NCI-H2171 (cell line): ENCODE results near the gene VRK3.

Source experiments
- DNase-seq: peaks from one replicate; lab custom pipeline; 2025; lab: John Stamatoyannopoulos, UW

Gene VRK3

DNA sequence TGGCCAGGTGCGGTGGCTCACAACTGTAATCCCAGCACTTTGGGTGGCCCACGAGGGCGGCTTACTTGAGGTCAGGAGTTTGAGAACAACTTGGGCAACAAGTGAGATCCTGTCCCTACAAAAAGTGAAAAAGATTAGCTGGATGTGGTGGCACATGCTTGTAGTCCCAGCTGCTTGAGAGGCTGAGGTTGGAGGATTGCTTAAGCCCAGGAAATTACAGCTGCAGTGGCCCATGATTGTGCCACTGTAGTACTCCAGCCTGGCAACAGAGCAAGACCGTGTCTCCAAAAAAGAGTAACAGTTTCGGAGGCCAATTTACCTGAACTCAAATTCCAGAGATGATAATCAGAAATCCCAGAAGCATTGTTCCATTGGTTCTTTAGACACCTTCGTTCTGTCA, 5.1 kb upstream of the VRK3 start:
- DNase-seq = no peak

DNA sequence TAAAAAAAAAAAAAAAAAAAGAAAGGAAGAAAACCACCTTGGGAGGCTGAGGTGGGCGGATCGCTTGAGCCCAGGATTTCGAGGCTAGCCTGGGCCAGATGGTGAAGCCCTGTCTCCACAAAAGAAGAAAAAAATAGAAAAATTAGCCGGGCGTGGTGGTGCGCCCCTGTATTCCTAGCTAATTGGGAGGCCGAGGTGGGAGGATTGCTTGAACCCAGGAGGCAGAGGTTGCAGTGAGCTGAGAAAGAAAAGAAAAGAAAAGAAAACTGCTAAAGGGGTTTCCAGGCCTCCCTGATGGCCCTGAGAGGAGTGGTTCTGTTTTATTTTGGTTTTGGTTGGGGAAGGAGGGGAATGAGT, 1.4 kb upstream of the VRK3 start:
- no peak for DNase-seq

DNA sequence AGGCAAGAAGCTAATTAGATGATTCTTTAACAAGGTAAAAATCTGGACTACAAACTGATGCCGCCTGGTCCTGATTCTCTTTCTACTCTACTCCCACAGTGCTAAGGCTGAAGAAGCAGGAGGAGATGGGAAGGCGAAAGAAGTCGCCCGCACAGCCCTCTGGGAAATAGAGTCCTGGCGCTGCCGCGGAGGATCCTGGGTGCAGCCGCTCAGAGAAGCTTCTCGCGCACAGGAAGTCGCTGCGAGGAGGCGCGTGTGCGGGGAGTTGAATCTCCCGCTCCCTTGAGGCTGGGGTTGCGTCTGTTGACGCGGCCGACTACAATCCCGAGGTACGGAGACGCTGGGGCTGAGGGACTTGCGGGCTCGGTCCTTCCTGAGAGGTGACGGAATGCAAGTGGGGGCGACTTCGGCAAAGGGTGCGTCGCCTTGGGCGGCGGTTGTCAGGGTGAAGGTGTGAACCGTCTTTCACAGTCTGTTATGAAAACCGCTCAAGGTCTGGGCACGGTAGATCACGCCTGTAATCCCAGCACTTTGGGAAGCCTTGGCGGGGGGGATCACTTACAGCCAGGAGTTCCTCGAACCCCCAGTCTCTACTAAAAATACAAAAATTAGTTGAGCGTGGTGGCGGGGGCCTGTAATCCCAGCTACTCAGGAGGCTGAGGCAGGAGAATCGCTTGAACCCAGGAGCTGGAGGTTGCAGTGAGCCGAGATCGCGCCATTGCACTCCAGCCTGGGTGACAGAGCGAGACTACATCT, 800 bp upstream of the VRK3 start, which contains the start of gene ZNF473:
Gene ZNF473 (plus strand): TSS at position 212 of the 756 bp plus-strand sequence. CDS start 5,078 bp downstream, outside the sequence.
- DNase-seq = peak; percentile 94

DNA sequence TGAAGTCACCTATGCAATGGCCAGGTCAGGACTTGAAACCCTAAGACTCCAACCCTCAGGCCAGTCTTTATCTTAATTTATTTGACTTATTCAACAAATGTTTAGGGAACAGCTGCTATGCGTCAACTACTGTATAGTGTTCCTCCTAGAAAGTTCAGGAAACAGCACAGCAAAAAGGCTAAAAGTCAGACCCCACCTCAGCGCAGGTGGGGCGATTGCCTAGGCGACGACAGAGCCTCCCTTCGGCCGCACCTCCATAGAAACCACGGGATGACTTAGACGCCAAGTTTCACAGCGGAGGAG, 502 bp downstream of the VRK3 start:
- DNase-seq = no peak

DNA sequence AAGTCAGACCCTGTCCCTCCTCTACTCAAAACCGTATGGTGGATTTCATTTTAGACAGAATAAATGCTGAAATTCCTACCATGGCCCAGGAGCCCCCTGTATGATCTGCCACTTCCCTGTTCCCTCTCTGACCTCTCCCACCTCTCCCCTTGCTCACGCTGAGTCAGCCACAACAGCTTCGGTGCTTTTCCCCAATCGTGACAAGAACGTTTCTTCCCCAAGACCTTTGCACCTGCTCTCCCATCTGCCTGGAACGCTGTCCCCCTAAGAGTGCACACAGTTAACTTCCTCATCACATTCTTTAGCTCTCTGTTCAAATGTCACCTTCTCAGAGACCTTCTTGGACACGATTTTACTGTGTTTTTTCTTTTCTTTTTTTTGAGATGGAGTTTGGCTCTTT, 2.3 kb downstream of the VRK3 start:
- DNase-seq = no peak

DNA sequence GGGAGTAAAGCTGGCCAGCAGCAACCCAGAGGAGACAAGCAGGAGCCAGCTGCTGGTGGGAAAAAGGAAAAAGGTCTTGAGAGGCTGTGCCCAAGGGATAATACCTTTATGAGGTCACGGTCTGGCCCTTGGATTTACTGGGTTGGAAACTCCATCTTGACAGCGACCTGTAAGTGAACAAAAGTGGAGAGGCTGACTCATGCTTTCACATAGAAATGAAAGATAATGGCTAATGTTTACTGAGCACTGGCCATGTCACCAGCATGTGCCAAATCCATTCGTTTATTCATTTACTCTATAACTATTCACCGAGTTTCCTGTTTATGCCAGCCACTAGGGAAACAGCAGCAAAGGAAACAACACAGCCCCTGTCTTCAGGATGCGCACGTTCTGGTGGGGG, 4.7 kb downstream of the VRK3 start:
- DNase-seq = no peak

DNA sequence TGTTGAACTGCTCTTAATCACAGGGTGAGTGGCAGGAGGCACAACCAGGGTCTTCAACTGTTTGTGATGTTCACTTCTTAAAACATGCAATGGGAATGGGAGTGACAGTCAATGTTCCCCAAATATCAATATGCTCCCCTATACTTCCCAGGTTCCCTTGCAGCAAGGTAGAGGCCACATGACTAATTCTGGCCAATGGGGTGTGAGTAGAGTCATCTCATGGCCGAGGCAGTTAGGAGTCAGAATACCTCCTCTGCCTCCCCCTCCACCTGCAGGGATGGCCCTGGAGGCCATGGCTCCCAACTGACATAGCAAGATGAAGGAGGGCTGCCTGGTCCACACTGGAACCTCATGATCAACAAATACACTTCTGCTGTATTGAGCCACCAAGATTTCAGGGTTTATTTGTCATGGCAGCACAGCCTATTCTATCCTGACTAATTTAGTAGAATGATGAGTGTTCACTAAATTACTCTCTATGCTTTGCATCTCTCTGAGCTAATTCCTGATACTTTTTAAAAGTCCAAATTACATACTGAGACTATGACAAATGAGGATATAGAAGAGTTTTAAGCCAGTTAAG, 8.9 kb downstream of the VRK3 start:
- no peak for DNase-seq

DNA sequence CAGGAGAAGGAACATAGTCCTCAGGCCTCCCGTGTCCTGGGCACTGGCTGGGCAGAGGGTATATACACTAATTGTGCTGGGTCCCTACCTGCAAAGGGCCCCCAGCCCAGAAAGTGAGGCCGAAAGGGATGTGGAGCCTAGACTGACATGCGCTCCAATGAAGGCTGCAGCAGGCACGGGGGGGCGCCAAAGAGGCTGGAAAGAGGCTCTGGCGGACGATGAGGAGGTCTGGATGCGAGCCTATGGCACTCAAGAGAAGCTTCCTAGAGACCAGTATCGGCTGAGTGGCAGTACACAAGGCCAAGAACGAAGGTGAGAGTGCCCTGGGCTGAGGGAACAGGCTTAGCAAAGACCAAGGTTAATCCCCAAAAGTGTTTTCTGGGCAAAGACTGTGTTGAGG, 16.6 kb downstream of the VRK3 start:
- DNase-seq = no peak

DNA sequence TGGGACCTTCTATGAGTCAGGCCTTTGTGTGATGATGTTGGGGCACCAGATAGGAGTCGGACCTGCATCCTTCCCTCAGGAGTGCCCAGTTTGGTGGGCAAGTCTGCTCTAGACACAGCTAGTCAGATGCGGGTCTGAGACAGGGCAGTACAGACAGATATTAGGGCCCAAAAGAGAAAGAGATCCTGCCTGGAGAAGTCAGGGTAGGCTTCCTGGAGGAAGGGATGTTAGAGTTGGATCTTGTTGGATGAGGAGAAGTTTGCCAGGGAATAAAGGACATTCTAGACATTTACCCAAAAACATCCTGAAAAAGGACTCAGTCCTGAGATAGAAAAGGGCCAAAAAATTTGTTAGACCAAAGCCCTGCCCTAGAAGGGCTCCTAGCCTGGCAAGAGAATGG, 17.2 kb downstream of the VRK3 start:
- DNase-seq = no peak

DNA sequence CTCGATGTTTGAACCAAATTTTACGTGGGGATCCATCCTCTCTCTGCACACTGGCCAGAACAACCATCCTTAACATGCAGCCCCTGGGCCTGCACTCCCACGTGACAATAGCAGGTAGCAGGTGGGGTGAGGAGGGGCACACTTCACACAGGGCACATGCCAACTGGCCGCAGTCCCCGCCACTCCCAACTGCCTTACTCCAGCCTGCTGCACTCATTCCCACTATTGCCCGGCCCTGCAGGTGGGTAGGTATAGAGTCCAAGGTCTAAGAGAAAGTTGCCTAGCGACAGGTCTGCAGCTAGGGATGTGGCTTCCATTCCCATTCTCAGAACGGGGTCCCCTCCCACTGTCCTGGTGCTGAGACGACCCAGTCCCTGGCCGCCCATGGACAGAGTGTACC, 18.0 kb downstream of the VRK3 start:
- DNase-seq = no peak

DNA sequence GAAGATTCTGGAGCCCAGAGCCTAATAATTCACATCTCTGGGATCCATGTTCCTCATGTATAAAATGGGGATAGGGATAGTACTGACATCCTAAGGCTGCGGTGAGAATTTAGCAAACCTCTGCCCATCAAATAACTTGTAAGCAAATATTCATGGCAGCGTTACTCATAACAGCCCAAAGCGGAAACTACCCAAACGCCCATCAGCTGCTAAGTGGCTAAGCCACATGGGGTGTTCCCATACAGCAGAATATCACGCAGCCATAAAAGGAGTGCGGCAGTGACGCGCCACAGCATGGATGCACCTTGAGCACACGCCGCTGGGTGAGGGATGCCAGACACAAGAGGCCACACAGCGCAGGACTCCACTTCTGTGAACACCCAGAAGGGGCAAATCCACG, 19.7 kb downstream of the VRK3 start:
- no peak for DNase-seq

DNA sequence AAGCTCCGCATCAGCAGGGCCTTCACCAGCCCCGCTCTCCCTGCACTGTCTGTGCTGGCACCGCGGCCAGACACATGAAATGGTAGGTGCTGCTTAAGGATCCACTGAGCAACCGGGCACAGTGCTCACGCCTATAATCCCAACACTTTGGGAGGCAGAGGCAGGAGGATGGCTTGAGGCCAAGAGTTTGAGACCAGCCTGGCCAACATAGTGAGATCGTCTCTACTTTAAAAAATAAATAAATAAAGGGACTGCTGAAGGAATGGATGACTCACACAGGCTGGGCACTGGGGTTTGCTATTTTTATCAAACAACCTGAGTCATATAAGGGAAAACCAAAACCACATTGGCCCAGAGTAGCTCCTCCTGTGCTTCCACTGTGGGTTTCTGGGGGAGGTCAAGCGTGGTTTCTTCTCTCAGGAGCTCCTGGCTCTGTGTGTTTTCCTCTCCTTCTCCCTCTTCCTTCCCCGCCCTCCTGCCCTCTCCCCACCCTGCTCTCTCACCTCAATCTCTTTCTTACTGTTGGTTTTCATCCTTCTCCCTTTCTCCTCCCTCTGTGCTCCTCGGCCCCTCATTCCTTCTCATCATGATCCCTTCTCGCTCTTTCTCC, 21.3 kb downstream of the VRK3 start:
- DNase-seq = no peak

DNA sequence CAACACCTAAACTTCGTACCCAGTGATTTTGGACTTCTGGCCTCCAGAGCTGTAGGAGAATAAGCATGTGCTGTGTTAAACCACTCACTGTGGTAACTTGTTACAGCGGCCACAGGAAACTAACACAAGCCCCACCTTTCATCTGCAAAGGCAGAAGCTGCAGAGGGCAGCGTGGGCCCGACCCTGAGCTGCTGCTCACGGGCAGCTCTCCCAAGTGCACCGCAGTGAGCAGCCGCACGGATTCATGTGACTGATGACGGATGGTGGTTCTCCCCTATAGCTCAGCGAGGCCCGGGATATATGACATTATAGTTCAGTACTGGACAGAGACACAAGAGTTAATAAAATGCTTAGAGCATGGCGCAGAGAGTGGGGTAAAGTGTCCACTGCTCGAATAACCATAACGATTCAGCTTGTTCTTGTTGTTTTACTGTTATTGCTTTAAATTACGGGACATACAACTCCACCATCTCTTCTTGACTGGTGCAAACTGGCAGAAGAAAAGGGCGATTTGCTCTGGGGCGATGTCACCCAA, 21.9 kb downstream of the VRK3 start:
- no peak for DNase-seq

DNA sequence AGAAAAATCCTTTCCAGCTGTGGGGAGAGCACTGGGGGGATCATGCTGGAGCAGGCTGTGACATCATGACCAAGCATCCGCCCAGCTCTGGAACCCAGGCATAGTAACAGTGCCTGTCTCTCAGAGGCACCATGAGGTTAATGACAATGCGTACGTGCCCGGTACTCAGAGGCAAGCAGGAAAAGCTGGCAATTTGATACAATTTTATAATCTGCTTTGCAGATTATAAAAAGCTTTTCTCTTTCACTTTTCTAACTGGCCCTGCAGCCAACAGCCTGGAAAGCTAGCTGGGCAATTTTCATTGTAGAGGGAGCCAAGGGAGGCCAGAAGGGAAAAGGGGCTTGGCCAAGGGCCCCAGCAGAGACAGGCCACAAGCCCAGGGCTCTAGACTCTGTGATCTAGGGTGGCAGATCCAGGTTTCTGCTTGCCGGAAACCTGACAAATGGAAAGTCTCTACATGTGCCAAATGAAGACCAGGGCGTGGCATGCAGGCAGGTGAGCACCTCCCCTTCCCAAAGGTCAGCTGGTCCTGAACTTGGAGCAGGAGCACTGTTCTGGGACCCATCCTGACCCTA, 22.7 kb downstream of the VRK3 start:
- DNase-seq = no peak

DNA sequence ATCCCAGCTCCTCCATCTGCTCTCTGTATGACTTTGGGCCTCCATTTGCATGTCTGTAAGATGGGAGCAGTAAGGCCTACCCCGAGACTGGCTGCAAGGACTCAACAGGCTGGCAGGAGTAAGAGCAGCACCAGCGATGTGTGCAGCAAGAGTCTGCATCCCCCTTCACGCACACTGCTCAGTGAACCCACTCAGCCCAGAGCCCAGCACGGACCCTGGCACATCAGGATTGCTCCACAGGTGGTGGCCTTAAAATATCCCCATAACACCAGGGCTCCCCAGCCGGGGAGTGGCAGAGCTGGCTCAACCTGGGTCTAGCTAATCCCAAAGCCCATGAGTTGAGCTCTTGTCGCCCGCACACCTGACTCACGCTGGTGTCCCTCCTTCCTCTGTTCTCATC, 23.4 kb downstream of the VRK3 start:
- no peak for DNase-seq

DNA sequence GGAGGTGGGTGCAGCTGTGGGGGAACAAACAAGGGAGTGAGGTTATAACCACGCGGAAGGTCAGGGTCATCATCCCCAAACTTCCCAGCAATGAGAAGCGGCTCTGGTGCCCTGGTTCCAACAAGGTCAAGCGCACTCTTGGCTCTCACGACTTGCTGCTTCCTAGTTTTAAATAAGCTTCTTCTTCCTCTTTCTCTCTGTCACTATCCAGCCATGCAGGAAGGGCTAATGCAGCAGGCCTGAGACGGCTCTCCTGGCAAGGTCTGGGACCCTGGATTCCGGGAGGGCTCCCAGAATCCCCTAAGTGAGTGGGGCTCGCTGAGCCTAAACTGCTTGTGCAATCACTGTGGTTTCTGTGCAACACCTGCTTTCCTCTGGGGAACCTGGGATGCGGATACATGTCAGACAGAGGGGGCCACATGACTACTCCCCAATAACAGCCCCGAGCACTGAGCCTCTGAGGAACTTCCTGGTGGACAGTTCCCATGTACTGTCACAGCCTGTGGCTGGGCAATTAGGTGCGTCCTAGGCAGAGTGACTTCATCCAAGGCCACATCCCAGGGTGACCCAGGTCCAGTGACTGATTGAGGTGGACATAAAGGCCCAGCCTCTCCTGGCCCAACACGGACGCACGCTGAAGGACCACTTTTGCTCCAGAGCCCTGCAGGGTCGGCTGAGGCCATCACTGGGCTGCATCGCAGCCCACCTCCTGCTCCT, 24.2 kb downstream of the VRK3 start:
- DNase-seq = no peak

DNA sequence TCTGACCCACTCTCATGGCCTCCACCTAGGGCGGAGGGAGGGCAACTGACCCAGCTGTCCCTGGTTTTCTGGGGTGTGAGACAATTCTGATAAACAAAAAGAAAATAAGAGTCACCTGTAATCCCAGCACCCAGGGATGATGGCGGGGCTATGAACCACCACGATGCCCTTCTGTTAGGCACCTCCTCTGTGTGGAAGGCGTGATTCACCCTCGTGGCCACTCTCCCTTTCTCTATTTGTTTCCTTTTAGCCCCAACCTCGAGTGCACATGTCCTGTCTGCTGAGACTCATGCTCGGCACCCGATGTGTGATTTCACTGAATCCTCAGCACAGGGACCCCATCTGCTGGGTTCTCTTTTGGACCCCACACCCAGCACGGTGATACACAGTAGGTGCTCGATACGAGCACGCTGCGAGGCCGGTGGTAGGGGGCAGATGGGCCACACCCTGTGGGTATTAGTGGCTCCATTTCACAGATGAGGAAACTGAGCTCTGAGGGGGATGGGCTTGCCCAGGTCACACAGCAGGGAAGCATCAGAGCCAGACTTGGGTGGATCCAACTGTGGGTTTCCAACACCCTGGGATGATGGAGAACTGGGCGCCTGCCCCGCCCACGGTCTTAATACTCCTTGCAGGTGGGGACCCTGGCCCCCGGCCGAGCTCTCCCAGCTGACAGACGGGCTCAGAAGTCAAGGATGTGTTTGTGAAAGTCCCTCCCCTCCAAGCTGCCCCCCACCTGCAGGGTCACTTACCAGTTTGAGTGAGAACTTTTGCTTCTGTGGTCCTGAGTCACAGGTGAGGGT, 24.9 kb downstream of the VRK3 start:
- DNase-seq = no peak

DNA sequence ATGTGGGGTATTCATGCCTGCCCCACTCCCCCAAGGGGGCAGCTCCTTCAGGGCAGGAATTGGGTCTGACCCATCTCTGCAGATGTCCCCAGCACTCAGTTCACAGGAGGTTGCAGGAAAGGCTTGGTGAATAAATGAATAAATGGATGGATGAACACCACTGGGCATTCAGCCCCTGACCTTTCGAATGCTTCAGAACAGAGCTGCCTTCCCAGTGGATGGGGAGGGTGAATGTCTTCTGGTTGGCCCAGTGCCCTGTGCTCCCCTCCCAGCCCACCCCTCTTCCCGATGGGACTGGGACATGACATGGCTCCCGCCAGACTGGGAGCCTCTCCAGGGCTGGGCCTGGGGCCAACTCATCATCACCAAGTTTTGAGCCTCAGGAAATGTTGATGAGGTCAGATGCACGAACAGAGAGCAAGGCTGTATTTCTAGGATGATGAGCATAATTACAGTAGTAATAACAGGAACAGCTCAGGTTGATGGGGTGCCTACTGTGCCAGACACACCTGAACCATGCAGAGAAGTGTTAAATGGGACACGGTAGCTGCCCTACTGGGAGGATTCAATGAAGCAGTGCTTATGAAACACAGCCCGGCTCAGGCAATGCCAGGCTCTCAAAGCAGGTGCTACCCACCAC, 25.7 kb downstream of the VRK3 start:
- no peak for DNase-seq

DNA sequence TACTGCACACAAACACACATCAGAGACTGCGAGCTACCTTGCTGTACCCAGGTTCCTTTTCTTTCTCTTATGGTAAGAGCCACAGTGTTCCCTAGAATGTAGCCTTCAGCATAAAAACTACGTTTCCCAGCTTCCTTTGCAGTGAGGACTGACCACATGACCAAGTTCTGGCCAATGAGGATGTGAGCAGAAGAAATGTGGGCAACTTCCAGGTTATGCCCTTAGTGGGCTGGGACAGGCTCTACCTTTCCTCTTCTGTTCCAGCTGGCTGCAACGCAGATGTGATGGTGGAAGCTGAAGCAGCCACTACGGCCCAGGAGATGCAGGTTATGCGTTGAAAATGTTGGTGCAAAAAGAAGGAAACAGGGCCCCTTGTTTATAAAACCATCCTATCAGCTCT, 27.5 kb downstream of the VRK3 start:
- DNase-seq = peak; percentile 5

DNA sequence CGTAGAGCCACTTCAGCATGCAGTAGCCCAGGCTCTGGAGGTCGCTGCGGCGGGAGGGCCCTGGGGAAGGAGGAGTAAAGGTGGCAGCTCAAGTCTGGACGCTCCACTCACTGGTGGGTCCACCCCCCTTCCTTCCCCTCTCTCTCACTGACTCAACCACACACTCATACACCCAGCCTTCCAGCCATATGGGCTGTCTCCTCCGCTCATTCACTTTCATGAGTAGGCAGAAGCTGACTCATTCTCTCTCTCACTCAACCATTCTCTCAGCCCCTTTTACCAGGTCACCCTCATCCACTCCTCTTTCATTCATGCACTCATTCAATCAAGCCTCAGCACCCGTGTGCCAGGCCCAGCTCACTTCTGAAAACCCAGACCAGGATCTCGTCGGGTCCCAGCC, 36.7 kb downstream of the VRK3 start:
- no peak for DNase-seq

DNA sequence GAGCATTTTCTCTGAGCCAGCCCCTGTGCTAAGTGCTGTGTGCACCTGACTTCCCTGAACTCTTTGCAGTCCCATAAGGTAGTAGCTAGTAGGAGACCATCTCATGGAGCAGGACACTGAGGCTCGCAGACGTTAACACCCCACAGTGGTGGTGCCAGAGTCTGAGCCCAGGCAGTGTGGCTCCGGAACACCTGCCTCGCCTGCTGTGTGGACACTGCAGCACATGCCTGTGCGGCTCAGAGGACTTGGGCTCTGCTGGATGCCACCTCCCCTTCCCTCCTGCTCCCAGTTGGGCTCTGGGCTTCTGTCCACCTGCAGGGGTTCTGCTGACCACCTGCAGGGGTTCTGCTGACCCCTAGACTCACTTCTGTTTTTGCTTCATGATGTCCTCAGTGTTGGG, 37.2 kb downstream of the VRK3 start:
- DNase-seq = no peak
